Forelimb muscle (tissue), 1 donor: ENCODE results near the gene GOLGA6B. TPM values are rescaled to one million over a fixed set of nuclear protein-coding genes. Genes with fewer than 3 reads are reported as not detected.
A peak's percentile ranks its signal among the peaks of the same experiment; 100 is the strongest.
"Not testable (repeated sequence)": the region's sequence is repeated elsewhere in the genome, so short reads cannot be mapped to it uniquely, and the experiment has no call there.

ENCODE experiments used
- DNase-seq: peaks from one replicate; pipeline ENCODE4 v3.0.0-alpha.2; 2013; ENCODE audit warnings: low read depth
- polyA plus RNA-seq: library from polyadenylated mRNA; unstranded; fragments of 120-200 nt; gene quantifications from one replicate; pipeline ENCODE4 v1.2.1, GENCODE V29; 2013; ENCODE audit not compliant: insufficient read length

The GOLGA6B gene
- polyA plus RNA-seq, 1 donor = 0.75 TPM

DNA sequence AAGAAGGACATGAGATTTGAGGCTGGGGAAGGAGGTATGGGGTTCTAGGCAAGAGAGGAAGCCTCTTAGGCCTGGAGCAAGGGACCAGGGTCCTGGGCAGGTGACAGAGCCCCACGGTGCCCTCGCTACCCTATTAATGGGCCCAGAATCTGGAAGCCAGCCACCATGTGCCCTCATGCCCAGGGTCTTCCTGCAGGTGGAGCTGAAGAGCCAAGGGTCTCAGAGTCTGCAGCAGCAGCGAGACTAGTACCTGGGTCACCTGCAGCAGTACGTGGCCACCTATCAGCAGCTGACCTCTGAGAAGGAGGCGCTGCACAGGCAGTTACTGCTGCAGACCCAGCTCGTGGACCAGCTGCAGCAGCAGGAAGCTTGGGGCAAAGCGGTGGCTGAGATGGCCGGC is 9.4 kb downstream of the GOLGA6B start:
- not testable (repeated sequence) for DNase-seq

DNA sequence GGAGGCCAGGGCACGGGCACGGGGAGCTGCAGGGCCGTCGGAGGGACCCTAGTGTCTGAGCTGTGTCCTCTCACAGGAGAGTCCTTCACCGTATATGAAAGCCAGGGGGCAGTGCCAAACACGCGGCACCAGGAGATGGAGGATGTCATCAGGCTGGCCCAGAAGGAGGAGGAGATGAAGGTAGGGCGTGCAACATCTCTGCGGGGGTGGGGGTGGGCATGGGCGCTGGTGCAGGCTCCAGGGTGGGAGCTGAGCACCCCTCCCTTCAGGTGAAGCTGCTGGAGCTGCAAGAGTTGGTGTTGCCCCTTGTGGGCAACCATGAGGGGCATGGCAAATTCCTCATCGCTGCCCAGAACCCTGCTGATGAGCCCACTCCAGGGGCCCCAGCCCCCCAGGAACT is 11.2 kb downstream of the GOLGA6B start:
- DNase-seq = not testable (repeated sequence)

DNA sequence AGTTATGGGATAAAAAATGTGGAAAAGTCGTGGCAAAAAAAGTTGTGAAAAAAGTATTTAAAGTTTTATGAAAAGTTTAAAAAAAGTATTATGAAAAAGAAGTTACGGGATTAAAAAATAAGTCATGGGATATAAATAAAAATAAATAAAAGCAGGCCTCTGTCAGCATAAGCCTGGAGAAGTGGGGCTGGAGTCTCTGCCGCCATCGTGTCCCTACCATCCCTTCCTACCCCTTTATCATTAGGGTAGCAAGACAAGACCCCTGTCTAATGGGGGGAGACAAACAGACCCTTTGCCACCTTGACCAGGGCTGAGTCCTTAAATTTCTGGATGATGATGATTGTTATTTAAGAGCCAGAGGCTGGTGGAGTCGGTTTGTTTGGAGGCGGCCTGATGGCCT is 15.3 kb downstream of the GOLGA6B start:
- not testable (repeated sequence) for DNase-seq

DNA sequence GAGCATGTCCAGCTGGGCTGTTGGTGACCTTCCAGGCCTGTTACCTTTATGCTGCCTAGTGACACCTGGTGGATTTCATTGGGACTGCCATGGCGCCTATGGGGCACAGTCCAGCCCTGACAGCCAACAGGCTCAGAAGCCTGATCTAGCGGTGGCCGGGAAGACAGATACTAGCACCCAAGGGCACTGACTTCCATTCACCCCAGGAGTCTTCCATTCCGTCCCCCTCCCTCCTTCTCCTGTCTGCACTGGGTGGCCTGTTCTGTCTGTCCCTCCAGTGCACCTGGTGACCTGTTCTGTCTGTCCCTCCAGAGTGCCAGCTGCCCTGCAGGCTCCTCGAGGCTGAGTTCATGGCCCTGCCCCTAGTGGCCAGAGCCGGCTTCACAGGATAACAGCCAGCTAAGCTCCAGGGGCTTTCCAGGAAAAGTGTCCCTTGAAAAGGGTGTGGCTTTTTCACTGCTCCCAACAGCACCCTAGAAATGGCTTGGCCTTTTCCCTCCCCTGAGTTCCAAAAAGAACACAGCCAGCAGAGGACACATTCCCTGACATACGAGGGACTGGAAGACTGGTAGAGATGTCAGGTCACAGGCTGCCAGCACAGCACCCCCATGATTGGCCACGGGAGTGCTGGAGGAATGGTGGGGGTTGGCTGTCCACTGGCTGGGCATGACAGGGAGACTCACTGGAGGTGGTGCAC is 16.3 kb downstream of the GOLGA6B start:
- DNase-seq = not testable (repeated sequence)

DNA sequence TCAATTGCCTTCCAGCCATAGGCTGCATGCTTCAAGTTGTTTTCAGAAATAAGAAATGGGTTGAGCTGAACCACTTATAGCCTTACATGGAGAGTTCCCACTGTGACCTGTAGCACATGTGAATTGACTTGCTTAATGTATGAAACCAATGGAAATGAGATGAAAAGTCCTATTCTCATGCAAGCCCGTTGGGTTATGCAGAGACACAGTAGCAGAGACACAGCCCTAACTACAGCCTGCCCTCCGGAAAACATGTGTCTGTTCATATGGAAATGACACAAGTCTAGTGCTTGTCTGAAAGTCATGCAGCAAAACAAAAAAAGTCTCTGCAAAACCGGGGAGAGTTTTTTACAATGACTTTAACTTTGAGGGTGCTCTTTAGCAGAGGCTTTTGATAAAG is 17.0 kb downstream of the GOLGA6B start:
- DNase-seq = no peak

DNA sequence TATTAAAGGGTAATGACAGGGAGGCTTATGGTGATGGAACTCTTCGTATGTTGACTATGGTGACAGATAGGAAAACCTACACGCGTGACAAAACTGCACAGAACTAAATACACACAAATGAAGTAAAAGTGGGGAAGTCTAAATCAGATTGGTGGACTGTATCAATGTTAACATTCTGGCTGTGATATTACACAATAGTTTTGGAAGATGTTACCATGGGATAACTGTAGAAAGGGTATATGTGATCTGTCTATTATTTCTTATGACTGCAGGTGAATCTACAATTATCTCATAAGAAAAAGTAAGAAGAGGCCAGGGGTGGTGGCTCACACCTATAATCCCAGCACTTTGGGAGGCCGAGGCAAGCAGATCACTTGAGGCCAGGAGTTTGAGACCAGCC is 22.3 kb downstream of the GOLGA6B start:
- no peak for DNase-seq

DNA sequence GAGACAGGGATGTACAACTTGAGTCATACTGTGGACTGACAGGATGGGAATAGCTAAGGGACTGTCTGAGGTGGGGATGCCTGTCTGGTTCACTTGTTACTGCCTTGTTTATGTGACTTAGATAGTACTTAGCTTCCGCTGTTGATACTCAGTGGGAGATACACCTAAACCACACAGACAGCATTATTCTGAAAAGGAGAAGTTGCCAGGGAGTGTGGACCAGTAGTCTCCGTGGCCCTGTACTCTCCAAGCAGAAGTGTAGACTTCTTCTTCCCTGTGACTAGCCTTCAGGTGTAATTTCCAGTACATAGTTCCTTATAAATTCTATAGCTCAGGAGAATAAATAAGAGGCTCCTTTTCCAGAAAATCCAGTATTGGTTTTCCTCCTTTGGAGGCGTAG is 26.4 kb downstream of the GOLGA6B start:
- no peak for DNase-seq

DNA sequence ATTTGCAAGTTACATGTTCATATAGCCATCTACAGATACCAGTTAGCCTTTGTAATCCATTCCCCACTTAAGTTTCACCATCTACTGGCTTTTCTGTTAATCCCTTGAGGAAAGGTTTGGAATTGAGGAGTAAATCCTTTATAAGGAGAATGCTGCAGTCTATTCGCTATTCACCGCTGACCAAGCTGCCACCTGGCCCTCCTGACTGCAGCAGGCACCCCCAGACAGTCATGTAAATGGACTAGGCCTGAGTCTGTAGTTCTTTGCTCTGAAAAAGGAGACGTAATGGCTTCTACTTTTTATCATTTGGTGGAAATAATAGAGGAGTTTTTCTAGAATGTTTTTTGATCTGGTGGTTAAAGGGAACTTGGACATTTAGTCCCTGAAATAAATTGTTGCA is 28.3 kb downstream of the GOLGA6B start:
- DNase-seq = no peak

DNA sequence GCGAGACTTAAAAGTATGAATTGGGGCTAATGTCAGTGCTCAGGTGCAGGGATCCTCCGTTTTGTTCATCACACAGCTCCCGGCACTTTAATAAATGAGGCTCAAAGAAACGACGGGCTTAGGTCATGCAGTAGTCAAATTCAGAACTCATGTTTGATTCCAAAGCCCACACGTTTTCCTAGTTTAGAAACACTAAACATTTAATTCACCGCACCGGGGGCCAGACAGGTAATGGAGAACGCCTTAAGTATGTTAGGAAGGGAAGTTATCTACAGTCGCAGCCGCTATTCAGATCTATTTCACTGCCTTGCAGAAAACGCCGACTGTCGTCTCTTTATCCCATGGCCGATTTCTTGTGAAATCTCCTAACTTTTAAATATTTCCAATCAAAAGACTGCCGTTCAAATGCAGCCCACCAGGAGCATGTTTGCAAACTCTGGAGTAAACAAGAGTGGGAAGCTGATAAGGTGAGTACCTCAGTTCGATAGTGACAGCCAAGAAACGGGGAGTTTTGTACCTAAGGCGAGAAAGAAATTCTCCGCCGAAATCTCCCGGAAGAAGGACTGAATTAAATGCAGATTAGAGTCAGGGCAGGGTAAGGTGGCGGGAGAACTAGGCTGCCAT is 30.9 kb downstream of the GOLGA6B start:
- no peak for DNase-seq

DNA sequence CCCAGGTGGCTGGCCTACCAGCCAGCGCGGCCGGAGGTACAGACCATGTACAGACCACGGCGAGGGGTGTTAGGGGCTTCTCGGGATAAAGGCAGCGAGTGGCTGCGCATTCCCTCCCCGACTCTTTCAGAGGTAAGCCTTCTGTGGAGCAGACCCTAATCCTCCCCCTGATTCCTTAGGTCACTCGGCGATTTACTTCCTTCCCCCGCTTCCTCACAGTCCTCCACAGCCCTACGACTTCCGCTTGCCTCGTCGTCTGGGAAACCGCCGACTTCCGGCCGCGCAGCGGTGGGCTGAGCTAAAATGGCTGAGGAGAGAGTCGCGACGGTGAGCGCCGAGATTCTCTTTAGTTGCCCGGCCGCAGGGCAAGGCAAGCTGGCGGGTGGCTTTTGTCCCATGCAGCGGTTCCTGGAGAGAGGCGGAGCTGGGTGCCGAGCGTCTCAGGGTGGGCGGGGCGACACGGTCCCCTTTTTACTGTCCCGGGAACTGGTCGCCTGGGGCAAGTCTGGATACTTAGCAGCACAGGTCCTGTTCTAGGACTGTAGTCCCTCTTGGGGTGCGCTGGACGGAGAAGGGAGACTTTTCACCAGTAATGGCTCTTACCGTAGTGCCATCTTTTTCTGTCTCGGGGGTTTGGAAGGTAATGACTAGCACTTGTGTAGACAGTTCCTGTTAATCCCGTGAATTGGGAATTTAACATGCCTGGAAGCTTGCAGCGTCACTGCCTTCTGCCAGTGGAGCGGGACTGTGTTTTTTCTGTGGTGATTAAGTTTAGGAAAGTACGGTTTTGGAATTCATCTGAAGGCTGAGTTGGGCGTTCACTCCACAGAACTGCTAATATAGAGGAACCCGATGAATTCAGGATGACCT is 31.7 kb downstream of the GOLGA6B start, which contains the start of the genes BBS4 and HIGD2B:
Gene BBS4 (plus strand): TSS at position 283 of the 870 bp plus-strand sequence. CDS start 21 bp downstream, at position 304.
Gene HIGD2B (minus strand): TSS at position 258 of the 870 bp plus-strand sequence. CDS start 9,808 bp downstream, outside the sequence.
- DNase-seq = peak; percentile 80

DNA sequence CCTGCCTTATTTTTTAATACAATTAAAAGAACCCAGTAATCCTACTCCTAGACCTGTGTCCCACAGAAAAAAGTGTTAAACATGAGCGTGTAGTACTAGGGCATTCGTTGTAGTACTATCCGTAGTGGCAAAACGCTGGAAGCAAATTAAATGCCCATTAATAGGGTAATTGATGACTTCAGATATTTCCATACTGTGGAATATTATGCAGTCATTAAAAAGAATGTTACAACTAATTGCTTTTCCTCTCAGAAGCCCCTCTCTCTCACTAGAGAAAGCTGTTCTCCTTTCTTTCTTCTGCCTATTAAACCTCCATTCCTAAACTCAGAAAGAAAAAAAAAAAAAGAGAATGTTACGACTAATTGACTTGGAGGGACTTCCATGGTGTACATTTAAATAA is 34.2 kb downstream of the GOLGA6B start:
- no peak for DNase-seq

DNA sequence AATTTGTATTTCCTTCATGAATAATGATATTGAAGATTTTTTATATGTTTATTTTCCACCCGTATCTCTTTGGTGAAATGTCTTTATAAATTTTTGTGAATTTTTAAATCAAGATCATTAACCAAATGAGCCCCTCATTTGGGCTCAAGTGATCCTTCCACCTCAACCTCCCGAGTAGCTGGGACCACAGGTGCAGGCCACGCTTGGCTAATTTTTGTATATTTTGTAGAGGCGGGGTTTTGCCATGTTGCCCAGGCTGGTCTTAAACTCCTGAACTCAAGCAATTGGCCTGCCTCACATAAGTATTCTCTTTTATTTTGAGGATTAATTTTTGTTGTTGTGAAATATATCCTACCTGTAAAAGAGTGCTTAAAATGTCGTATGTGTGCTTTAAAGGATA is 36.4 kb downstream of the GOLGA6B start:
- DNase-seq = no peak

DNA sequence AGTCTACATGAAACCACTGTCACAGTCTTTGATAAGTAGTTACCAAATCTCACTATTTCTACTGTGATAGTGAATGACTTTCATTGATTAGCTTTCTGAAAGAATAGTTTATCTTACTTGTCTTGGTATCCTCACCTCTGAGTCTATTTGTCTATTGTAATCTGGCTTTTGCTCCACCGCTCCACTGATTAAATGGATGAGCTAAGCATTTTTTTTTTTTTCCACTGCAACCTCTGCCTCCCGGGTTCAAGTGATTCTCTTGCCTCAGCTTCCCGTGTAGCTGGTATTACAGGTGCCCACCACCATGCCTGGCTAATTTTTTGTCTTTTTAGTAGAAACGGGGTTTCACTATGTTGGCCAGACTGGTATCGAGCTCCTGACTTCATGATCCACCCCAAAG is 44.4 kb downstream of the GOLGA6B start:
- no peak for DNase-seq

DNA sequence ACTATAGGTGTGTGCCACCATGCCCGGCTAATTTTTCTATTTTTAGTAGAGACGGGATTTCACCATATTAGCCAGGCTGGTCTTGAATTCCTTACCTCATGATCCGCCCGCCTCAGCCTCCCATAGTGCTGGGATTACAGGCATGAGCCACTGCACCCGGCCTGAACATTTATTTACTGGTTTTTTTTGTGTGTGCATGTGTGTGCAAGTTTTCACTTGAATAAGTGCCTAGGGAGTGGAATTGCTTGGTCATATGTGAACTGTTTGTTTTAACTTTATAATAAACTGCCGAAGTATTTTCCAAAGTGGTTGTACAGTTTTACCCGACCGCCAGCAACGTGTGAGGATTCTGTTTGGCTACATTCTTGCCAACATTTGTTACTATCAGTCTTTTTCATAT is 45.6 kb downstream of the GOLGA6B start:
- no peak for DNase-seq

DNA sequence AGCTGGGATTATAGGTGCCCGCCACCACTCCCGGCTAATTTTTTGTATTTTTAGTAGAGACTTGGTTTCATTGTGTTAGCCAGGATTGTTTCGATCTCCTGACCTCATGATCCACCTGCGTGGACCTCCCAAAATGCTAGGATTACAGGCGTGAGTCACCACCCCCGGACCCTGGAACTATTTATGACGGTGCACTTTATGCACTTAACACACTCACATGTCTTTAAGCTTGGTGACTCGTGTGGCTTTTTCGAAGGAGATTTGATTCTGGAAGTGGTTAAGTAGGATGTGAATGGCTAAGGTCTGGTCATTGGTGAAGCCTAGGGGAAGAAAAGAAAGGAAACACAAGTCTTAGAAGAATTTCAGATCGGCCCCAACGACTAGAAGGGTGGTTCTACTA is 51.8 kb downstream of the GOLGA6B start:
- DNase-seq = no peak

DNA sequence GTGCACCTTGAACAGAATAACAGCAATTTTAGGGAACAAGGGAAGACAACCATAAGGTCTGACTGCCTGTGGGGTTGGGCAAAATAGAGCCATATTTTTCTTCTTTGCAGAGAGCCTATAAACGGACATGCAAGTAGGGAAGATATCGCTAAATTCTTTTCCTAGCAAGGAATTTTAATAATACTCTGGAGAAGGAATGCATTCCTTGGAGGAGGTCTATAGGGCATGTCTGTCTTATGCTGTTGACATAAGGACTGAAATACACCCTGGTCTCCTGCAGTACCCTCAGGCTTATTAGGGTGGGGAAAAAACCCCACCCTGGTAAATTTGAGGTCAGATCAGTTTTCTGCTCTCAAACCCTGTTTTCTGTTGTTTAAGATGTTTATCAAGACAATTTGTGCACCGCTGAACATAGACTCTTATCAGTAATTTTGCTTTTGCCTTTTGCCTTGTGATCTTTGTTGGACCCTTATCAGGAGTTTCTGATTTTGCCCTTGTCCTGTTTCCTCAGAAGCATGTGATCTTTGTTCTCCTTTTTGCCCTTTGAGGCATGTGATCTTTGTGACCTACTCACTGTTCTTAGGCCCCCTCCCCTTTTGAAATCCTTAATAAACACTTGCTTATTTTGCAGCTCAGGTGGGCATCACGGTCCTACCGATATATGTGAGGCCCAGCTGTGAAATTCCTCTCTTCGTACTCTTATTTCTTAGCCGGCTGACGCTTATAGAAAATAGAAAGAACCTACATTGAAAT is 54.2 kb downstream of the GOLGA6B start:
- DNase-seq = not testable (repeated sequence)

Other genes starting within 250 kb of the GOLGA6B start
- 131 TPM for gene ARIH1, start 180.4 kb upstream of the GOLGA6B start, polyA plus RNA-seq
- gene HIGD2B, start 31.5 kb downstream of the GOLGA6B start, polyA plus RNA-seq = not detected
- gene BBS4, start 31.5 kb downstream of the GOLGA6B start, polyA plus RNA-seq = 20.3 TPM
- gene ADPGK, start 129.1 kb downstream of the GOLGA6B start, polyA plus RNA-seq = 28.5 TPM